ENCODE results near the gene DIAPH2. TPM values are rescaled to one million over a fixed set of nuclear protein-coding genes. Genes with fewer than 3 reads are reported as not detected.

Gene DIAPH2
- total and polyA plus RNA-seq, 2 experiments from 2014 or later: 16.2 to 56.6 TPM

DNA sequence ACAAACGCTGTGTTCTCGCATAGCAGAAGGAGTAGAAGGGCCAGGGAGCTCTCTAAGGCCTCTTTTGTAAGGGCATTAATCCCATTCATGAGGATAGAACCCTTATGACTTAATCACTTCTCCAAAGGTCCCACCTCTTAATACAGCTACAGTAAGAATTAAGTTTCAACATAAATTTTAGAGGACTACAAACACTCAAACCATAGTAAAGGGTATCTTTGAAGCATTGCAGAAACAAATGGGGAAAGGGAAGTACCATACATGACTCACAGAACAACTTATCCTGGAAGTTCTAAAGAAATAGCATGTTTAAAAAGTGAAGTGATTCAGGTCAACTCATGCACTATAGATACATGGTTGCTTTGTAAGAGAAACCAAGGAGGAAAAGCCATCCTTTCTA, 879.9 kb downstream of the DIAPH2 start (continued):
- TF ChIP-seq, protein P1, sequence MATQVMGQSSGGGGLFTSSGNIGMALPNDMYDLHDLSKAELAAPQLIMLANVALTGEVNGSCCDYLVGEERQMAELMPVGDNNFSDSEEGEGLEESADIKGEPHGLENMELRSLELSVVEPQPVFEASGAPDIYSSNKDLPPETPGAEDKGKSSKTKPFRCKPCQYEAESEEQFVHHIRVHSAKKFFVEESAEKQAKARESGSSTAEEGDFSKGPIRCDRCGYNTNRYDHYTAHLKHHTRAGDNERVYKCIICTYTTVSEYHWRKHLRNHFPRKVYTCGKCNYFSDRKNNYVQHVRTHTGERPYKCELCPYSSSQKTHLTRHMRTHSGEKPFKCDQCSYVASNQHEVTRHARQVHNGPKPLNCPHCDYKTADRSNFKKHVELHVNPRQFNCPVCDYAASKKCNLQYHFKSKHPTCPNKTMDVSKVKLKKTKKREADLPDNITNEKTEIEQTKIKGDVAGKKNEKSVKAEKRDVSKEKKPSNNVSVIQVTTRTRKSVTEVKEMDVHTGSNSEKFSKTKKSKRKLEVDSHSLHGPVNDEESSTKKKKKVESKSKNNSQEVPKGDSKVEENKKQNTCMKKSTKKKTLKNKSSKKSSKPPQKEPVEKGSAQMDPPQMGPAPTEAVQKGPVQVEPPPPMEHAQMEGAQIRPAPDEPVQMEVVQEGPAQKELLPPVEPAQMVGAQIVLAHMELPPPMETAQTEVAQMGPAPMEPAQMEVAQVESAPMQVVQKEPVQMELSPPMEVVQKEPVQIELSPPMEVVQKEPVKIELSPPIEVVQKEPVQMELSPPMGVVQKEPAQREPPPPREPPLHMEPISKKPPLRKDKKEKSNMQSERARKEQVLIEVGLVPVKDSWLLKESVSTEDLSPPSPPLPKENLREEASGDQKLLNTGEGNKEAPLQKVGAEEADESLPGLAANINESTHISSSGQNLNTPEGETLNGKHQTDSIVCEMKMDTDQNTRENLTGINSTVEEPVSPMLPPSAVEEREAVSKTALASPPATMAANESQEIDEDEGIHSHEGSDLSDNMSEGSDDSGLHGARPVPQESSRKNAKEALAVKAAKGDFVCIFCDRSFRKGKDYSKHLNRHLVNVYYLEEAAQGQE (IDR thresholded peaks at IDR 0.05; ENCODE audit: unreplicated experiment): no peak

DNA sequence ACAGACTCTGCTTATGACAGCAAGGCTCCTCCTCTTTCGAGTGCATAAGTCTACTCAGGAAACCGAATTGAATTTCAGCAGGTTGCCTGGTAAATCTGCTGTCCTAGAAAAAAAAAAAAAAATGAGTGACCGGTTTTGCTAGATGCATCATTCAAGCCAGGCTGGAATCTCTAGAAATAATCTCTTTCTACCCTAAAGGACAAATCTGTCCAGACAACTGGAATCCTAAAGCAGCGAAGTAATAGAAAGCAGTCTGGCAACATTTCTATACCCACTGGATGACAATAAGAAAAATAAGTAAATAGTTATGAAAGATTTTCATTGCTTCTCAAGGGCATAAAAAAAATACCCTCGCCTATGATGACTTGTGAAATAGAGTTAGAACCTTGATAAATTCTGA, 902.5 kb downstream of the DIAPH2 start:
- Mint-ChIP-seq H3K27ac (no peak overlapping the region), H3K9me3 (no peaks in the 10 kb centered on the region; the same call in 2 of the 3 replicates), H3K4me1 (no peaks in the 10 kb centered on the region; the same call in 1 of the 3 replicates), H3K4me3 (no peak overlapping the region), H3K27me3 (ENCODE audit: insufficient read depth, low read depth, poor library complexity) (no peaks in the 10 kb centered on the region), H3K36me3 (ENCODE audit: low read depth) (peaks cover 3% of the 10 kb centered on the region; the same call in 1 of the 3 replicates)
- Histone ChIP-seq H3K27ac (ENCODE audit: low read depth) (no peak overlapping the region), H3F3A (replicated peaks; ENCODE audit: low read depth) (no peaks in the 10 kb centered on the region), H3K4me1 (ENCODE audit: insufficient read depth) (no peaks in the 10 kb centered on the region; the same call in 1 of the 2 replicates), H3K79me2 (replicated peaks; ENCODE audit: insufficient read depth) (no peaks in the 10 kb centered on the region), H3K27me3 (ENCODE audit: insufficient read depth) (no peaks in the 10 kb centered on the region), H2AFZ (no peak overlapping the region), H3K4me2 (no peak overlapping the region), H4K20me1 (replicated peaks; ENCODE audit: insufficient read depth) (no peaks in the 10 kb centered on the region), H3K4me3 (no peak overlapping the region), H3K9me2 (ENCODE audit: insufficient read depth) (no peaks in the 10 kb centered on the region), H3K36me3 (ENCODE audit: insufficient read depth) (no peaks in the 10 kb centered on the region)
- no peak for ATAC-seq
- DNase-seq (ENCODE audit: low spot score): no peak
- TF ChIP-seq, protein P2, sequence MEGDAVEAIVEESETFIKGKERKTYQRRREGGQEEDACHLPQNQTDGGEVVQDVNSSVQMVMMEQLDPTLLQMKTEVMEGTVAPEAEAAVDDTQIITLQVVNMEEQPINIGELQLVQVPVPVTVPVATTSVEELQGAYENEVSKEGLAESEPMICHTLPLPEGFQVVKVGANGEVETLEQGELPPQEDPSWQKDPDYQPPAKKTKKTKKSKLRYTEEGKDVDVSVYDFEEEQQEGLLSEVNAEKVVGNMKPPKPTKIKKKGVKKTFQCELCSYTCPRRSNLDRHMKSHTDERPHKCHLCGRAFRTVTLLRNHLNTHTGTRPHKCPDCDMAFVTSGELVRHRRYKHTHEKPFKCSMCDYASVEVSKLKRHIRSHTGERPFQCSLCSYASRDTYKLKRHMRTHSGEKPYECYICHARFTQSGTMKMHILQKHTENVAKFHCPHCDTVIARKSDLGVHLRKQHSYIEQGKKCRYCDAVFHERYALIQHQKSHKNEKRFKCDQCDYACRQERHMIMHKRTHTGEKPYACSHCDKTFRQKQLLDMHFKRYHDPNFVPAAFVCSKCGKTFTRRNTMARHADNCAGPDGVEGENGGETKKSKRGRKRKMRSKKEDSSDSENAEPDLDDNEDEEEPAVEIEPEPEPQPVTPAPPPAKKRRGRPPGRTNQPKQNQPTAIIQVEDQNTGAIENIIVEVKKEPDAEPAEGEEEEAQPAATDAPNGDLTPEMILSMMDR (conservative IDR thresholded peaks at IDR 0.05; ENCODE audit: low read depth in 2 of 2): no peak
- TF ChIP-seq EZH2phosphoT487 (IDR thresholded peaks at IDR 0.05; ENCODE audit: unreplicated experiment): no peak

DNA sequence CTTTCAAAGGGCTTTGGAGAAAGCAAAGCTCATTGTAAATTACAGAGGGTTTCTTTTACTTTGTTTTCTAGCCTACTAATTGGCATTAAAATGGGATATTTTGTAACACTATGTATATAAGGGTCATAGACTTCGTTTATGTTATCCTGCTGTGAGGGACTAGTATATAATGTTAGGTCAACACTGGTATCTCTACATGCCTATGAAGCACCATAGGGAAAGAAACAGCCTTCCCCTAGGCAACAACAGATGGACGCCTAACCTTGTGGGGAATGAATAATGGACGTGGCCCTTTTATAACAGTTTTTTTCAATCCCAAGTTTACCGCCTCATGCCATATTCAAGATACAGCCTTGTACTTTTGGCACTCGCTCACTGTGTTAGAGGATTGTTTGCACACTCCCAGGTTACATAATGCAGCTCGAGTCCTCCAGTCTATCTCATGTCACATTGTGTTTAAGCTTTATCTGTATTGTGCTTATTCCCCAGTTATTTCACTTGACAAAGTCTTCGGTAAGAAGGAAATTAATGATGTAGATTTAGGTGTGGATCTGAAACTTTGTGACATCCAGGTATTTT, 910.1 kb downstream of the DIAPH2 start:
- Mint-ChIP-seq H3K9me3 (no peaks in the 10 kb centered on the region), H3K4me1 (peaks cover 31% of the 10 kb centered on the region; the same call in 2 of the 3 replicates), H3K4me3 (no peak overlapping the region), H3K36me3 (ENCODE audit: low read depth) (no peaks in the 10 kb centered on the region), H3K27me3 (ENCODE audit: insufficient read depth, low read depth, poor library complexity) (no peaks in the 10 kb centered on the region), H3K27ac (no peak overlapping the region)
- Histone ChIP-seq H3K9me2 (ENCODE audit: insufficient read depth) (no peaks in the 10 kb centered on the region), H3F3A (replicated peaks; ENCODE audit: low read depth) (no peaks in the 10 kb centered on the region), H3K27me3 (ENCODE audit: insufficient read depth) (no peaks in the 10 kb centered on the region), H3K4me1 (ENCODE audit: insufficient read depth) (peaks cover 36% of the 10 kb centered on the region), H4K20me1 (replicated peaks; ENCODE audit: insufficient read depth) (no peaks in the 10 kb centered on the region), H3K79me2 (replicated peaks; ENCODE audit: insufficient read depth) (no peaks in the 10 kb centered on the region), H3K36me3 (ENCODE audit: insufficient read depth) (no peaks in the 10 kb centered on the region), H2AFZ (no peak overlapping the region), H3K4me2 (no peak overlapping the region), H3K4me3 (no peak overlapping the region), H3K27ac (ENCODE audit: low read depth) (no peak overlapping the region)
- ATAC-seq: no peak
- no peak for DNase-seq (ENCODE audit: low spot score)
- no peak for TF ChIP-seq NANOG (IDR thresholded peaks at IDR 0.05; ENCODE audit: borderline replicate concordance)
- TF ChIP-seq, protein P2 (conservative IDR thresholded peaks at IDR 0.05; ENCODE audit: low read depth in 2 of 2): no peak
- no peak for TF ChIP-seq CREB1 (CRISPR knock-in tag; IDR thresholded peaks at IDR 0.05; ENCODE audit: low read depth)

Measured in GM23338 (cell line).